ENCODE data around the gene HERC6. TPM values are rescaled to one million over a fixed set of nuclear protein-coding genes. Genes with fewer than 3 reads are reported as not detected.

The HERC6 gene
- total RNA-seq, 4 donors from 2014 or later: 5.8 to 17.2 (median 9.5) TPM

DNA sequence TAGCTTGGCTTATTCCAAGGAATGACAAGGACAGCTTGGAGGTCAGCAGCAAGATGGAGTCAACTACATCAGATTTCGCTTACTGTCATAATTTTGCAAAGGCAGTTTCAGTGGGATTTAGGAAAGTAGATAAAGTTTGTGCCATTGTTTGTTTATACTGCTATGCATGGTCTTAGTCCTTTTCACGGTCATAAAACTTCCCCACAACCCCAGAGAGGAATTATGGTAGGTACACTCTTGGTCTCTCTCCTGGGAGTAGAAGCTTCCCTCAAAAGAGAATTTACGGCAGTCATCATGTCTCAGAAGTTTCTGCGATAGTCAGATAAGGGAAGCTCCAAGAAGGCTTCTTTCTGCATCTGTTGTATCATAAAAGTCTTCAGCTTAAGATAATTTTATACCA lies 27.9 kb upstream of the HERC6 start:
- TF ChIP-seq, protein P1, sequence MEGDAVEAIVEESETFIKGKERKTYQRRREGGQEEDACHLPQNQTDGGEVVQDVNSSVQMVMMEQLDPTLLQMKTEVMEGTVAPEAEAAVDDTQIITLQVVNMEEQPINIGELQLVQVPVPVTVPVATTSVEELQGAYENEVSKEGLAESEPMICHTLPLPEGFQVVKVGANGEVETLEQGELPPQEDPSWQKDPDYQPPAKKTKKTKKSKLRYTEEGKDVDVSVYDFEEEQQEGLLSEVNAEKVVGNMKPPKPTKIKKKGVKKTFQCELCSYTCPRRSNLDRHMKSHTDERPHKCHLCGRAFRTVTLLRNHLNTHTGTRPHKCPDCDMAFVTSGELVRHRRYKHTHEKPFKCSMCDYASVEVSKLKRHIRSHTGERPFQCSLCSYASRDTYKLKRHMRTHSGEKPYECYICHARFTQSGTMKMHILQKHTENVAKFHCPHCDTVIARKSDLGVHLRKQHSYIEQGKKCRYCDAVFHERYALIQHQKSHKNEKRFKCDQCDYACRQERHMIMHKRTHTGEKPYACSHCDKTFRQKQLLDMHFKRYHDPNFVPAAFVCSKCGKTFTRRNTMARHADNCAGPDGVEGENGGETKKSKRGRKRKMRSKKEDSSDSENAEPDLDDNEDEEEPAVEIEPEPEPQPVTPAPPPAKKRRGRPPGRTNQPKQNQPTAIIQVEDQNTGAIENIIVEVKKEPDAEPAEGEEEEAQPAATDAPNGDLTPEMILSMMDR (IDR thresholded peaks at IDR 0.05): no peak
- no peak for TF ChIP-seq POLR2A (IDR thresholded peaks at IDR 0.05)
- H3K36me3 ChIP-seq: no peaks in the 10 kb centered on the region
- H3K9me3 ChIP-seq: no peaks in the 10 kb centered on the region
- DNase-seq: no peak
- no peaks in the 10 kb centered on the region for H3K27me3 ChIP-seq
- H3K4me3 ChIP-seq: no peak overlapping the region
- H3K4me1 ChIP-seq: no peaks in the 10 kb centered on the region
- no peak overlapping the region for H3K27ac ChIP-seq

DNA sequence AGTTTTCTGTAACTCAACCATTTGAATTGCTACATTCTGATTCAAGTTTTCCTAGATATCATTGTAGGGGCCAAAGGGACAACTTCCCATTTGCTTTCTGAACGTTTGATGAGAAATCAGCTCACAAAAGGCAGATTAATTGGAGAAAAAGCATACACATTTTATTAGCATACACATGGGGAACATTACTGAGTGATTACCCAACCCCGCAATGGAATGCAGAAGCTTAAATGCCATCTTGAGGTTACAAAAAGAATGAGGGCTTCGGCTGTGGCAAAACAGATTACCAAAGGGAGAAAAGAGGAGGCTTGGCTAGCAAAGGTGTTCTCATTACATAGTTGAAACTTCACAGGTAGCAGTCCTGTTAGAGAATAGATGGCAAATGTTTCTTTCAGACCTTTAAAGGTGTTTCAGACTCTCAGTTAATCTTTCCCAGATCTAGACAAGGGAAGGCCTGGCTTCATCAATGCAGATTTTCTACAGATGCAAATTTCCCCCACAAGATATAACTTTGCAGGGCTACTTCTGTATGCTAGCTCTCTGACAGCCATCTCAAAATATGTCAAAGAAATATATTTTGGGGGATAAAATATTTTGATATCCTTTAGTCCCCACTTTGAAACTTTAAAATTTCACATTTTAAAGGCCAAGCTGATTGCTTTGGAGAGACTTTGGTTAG lies 26.5 kb upstream of the HERC6 start:
- TF ChIP-seq, protein P1 (IDR thresholded peaks at IDR 0.05): no peak
- TF ChIP-seq POLR2A (IDR thresholded peaks at IDR 0.05): no peak
- Histone ChIP-seq H3K27me3 (no peaks in the 10 kb centered on the region), H3K4me1 (no peaks in the 10 kb centered on the region), H3K9me3 (no peaks in the 10 kb centered on the region), H3K4me3 (no peak overlapping the region), H3K36me3 (no peaks in the 10 kb centered on the region), H3K27ac (no peak overlapping the region)
- no peak for DNase-seq

DNA sequence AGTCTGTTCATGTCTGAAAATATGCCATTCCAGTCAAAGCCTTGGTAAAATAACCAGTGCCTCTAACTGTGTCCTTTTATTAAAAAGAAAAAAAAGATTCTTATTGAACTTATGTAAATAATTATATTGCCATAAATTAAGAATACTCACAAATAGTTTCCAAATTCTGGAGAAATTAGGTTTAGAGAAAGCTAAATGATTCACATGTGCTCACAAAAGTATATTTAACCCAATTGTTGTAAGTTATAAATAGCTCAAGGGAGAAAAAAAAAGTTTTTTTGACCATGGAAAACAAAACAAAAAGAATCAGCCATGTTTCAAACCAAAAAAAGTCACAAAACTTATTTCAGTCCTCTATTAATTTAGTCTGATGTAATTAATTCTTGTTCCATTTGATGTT lies 25.3 kb upstream of the HERC6 start:
- no peaks in the 10 kb centered on the region for H3K4me1 ChIP-seq
- no peaks in the 10 kb centered on the region for H3K36me3 ChIP-seq
- DNase-seq: no peak
- H3K27ac ChIP-seq: no peak overlapping the region
- TF ChIP-seq, protein P1 (IDR thresholded peaks at IDR 0.05): no peak
- no peak for TF ChIP-seq POLR2A (IDR thresholded peaks at IDR 0.05)
- no peak overlapping the region for H3K4me3 ChIP-seq
- H3K27me3 ChIP-seq: no peaks in the 10 kb centered on the region
- H3K9me3 ChIP-seq: no peaks in the 10 kb centered on the region

DNA sequence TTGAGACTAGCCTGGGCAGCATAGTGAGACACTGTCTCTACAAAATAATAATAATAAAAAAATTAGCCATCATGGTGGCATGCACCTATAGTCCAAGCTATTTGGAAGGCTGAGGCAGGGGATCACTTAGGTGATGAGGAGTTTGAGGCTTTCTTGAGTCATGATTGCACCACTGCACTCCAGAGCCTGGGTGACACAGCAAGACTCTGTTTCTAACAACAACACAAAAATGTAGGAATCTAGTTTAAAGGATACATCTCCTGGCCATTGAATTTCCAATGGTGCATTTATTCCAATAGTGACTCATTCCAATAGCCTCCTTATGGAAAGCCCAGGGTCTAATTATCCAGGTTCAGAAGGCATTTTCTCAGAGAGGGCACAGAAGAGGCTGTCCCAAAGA lies 21.9 kb upstream of the HERC6 start:
- Histone ChIP-seq H3K9me3 (peaks cover 0 to 3% (median 0%) of the 10 kb centered on the region in 4 donors), H3K36me3 (no peaks in the 10 kb centered on the region), H3K4me3 (no peak overlapping the region), H3K27ac (no peak overlapping the region), H3K27me3 (no peaks in the 10 kb centered on the region), H3K4me1 (no peaks in the 10 kb centered on the region)
- DNase-seq: no peak
- TF ChIP-seq, protein P1 (IDR thresholded peaks at IDR 0.05): no peak
- no peak for TF ChIP-seq POLR2A (IDR thresholded peaks at IDR 0.05)

DNA sequence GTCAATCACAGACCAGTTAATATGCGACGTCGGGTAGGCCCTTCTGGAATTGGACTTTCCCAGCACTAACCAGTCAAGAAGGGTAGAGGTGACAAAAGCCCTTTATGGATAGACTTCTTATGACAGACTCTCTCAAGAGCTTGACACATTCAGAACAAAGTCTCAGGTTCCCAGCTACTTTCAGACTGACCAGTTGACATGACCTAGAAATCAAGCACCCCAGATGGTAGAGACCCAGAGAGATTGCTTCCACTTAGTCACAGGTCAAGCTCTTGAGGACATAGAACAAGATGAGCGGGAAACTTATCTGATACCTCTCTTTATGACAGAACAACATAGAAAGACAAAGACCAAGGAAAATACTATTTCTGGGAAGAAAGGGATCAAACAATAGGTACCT lies 21.4 kb upstream of the HERC6 start:
- H3K4me1 ChIP-seq: no peaks in the 10 kb centered on the region
- H3K36me3 ChIP-seq: no peaks in the 10 kb centered on the region
- peaks cover 0 to 3% (median 0%) of the 10 kb centered on the region in 4 donors for H3K9me3 ChIP-seq
- no peak overlapping the region for H3K27ac ChIP-seq
- H3K27me3 ChIP-seq: no peaks in the 10 kb centered on the region
- no peak overlapping the region for H3K4me3 ChIP-seq
- no peak for DNase-seq
- TF ChIP-seq POLR2A (IDR thresholded peaks at IDR 0.05): no peak
- TF ChIP-seq, protein P1 (IDR thresholded peaks at IDR 0.05): no peak

All from Peyer's patch (tissue), 4 donors.